HG03280 (cell line): ENCODE data around the gene TMEM167A.
"Not testable (repeated sequence)": the region's sequence is repeated elsewhere in the genome, so short reads cannot be mapped to it uniquely, and the experiment has no call there.

Experiments
- ATAC-seq: cut with Tn5 transposase; IDR thresholded peaks from one replicate; pipeline ENCODE4 v1.9.1; 2021; ENCODE audit warnings: mild to moderate bottlenecking, moderate library complexity; ENCODE audit not compliant: unreplicated experiment

The TMEM167A gene

DNA sequence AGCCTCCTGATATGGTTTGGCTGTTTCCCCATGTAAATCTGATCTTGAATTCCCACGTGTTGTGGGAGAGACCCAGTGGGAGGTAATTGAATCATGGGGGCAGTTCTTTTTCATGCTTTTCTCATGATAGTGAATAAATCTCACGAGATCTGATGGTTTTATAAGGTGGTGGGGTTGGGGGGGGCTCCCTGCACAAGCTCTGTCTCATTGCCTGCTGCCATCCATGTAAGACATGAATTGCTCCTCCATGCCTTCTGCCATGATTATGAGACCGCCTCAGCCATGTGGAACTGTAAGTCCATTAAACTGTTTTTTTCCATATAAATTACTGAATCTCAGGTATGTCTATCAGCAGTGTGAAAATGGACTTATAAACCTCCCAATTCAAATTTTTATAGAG, 13.0 kb upstream of the TMEM167A start:
- ATAC-seq = no peak

DNA sequence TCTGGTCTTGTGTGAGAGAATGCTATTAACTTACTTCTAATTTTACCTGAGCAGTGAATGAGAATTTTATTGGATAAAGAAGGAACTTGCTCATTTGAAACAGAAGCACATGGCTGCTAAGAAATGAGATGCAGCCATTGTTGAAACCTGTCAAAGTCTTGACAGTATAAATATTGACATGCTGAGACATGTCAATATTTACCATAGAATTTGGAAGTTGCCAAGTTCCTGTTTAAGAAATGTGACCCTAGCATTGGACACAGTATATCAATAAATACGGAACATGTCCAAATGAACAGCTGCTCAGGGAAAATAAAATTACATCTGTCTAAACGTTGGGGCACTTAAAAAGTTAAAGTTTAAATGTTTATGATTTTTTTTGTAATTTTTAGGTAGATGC, 7.9 kb upstream of the TMEM167A start:
- no peak for ATAC-seq

DNA sequence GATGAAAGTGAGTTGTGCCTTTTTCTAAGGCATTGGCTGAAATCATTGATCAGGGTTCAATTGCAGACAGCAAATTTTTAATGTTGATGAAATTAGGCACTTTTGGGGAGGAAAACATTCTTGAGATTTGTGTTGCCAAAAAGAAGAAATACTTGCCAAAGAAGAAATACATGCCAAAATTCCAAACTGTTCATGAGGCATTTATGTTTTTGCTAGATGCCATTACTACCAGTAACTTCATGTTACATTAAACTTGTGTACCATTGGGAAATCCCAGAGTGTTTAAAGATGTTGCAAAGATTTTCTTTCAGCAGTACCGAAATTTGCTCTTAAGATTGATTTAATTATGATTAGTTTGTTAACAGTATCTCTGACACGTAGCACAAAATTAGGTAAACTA, 7.1 kb upstream of the TMEM167A start:
- no peak for ATAC-seq

- ATAC-seq = no peak
These were observed 5.6 kb upstream of the TMEM167A start for GRCh38 chr5:83082750-83083149.

DNA sequence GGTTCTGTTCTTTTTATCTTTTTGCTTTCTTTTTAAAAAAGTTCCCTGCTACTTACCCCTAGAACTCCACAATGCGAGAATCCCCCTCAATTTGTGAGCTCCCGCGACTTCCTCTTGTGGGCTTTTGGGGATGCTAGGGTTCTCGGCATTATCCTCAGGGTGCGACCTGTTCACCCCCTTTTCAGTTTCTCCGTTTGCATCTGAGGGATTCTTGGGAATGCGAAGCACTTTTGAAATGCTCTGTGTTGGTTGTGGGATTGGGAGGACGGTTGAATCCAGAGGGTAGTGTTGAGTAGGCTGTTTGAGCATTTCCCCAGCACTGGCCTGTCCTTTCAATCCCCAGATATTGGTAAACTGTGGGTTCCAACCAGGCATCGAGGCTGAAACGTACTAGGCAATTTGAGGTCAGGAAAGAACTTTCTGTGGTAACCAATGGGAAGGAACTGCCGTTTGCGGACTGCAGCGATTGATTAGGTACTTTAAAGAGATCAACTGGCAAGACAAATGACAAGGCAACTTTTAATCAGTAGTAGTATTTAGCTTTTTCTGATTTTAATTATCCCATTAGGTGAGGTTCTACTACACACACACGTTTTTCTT, 568 bp upstream of the TMEM167A start:
- ATAC-seq = peak; percentile 1

GRCh38 chr5:83072966-83073365, 4.2 kb downstream of the TMEM167A start:
- no peak for ATAC-seq

- no peak for ATAC-seq
These were observed 5.7 kb downstream of the TMEM167A start for GRCh38 chr5:83071286-83072051.

DNA sequence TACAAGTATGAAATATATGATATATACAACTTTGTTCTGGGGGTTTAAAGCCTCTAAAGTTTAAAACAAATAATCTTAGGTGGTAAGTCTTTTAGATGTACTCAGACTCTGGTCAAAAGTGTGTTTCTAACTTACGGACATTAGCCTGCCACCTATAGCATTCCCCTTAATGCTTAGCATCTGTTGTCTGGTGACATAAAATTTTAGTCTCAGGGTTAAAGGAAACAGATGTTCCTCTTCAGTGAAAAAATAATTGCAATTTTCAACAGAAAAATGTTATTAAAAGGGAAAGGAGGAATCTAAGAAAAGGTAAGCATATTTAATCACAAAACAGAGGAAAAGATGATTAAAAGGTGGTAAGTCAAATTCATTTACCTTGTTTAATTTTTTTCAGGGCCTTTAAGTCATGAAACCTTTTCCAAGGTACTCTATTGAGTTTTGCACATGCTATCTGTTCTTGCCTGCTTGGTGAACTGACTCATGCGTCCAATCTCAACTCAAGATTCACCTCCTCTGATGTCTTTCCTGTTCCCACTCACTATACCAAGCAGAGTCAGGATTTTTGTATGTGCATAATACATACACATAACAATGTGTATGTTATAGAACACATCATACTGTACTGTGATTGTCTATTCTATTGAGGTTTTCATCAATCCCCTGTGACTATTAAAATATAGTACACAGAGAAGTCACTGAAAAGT, 7.9 kb downstream of the TMEM167A start:
- no peak for ATAC-seq

- not testable (repeated sequence) for ATAC-seq
These were observed 9.8 kb downstream of the TMEM167A start for GRCh38 chr5:83067377-83067776.

DNA sequence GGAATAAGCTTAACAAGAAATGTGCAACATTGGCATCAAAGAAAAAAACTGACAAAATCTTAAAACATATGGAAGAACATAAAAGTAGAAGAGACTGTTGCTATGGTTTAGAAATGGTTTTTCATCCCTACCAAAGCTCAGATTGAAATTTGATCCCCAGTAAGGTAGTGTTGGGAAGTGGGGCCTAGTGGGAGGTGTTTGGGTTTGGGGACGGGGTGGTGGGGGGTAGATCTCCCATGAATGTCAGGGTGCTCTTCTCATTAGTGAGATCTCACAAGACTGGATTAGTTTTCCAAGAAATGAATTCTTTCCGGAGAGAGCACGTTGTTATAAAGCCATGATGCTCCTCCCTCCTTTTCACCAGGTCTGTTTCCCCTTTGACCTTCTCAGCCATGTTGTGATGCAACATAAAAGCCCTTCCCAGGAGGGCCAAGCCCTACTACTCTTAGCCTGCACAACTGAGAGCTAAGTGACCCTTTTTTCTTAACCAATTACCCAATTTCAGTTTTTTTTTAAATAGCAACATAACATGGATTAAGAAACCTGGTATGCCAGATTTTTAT, 10.6 kb downstream of the TMEM167A start:
- ATAC-seq = no peak

DNA sequence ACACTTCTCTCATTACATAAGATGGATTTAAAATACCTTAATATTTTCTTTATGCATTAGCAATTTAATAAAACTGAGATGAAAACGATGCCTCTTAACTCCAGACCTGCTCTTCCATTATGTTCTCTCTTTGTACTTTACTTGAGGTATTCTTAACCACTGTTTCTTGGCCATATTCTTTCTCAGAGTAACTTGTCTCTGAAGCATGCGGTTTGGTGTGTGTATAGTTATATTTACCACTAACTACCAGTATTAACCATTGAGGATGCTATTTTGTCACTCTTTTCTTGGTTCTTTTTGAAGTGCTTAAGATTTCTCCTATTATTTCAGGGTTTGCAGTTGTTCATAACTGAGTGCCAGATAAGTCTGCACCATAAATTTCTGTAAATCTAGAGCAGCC, 17.9 kb downstream of the TMEM167A start:
- no peak for ATAC-seq

DNA sequence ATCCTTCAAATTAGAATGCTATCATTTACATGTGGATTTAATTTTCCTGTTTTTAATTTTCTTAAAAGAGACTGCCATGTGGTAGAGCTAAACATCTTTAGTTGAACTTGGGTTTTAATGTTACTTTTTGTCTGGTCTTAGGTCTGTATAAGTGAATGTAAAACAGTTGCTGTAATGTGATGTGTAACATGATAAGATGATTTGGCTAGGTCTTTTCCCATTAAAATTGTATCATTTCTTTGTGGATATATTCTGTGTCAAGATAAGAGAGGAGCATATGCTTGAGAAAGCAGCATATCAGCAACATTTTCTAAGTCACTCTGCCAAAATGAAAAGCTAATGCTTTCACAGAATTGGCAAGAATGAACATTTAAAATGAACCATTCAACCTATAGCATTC, 18.5 kb downstream of the TMEM167A start:
- no peak for ATAC-seq

DNA sequence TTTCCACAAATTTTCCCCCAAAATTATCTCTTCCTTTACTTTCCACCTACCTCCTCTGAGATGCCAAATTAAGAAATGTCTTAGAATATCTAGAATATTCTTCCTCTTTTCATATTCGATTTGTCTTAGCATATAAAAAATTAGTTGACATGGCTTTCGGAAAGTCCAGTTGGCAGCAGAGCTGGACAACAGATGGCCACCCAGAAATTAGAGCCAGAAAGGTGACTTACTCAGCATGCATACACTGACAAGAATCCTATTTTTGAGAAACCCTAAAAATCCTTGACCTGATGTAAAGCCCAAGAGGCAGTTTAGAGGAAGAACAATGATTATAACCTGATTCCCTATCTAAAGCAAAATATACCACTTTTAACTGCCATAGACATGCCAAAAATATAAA, 22.0 kb downstream of the TMEM167A start:
- no peak for ATAC-seq

- ATAC-seq = no peak
These were observed 26.4 kb downstream of the TMEM167A start for GRCh38 chr5:83050723-83051340.

DNA sequence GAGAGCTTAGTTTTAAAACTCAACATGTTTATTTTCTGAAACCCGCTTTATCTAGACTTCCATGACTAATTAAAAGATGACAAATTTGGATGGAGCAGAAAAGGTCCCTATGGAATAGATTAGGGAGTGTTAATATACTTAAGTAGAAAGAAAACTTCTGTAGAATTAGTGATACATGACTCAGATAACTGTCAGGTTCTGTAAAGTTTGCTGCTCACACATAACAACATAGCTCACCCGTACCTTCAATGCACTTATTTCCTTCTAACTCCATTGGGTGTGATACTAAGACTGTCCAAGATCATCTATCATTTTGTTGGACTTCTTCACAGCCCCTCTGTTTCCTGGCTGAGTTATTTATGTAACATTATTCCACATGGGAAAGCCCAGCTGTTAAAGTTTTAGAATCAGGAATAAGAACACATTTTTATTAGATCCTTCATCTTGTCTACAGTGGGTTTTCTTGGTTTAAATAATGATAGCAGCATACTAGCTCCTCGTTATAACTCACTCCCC, 27.8 kb downstream of the TMEM167A start:
- no peak for ATAC-seq

GRCh38 chr5:83048811-83049210, 28.4 kb downstream of the TMEM167A start:
- no peak for ATAC-seq

GRCh38 chr5:83048277-83048676, 28.9 kb downstream of the TMEM167A start:
- no peak for ATAC-seq

DNA sequence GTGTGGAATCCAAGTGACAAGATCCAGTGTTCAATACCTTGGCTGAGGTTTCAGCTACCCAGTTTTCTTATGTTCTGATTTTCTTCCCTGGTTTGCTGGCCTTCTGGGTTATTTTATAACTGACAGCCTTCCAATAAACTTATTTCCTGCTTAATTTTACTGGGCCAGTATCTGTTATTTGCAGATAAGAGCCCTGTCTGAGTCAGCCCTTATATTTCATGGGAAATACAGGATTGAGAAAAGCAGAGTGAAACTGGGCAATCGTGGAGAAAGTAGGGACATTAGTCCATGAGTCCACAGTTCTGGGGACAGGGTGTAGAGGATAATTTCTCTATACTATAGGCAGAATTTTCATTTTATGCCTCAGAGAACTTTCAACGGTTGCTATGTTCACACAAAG, 32.3 kb downstream of the TMEM167A start:
- ATAC-seq = no peak

DNA sequence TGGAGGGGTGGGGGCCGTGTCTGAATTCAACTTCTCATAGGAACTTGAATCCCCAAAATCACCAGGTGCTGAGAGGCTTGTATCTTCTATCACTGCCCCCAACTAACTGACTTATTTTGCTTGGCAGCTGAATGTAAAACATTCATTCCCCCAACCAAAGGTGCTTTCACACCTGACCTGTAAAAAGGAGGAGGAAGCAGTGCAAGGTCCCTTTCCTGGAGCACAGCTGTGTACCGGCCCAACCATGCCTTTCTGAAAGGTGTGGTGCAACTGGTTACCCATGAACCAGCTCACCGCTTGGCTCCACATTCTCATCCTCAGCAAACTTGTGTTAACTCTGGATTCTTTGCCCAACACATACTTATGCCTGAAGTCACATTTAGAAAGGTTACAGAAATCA, 34.7 kb downstream of the TMEM167A start:
- ATAC-seq = no peak

DNA sequence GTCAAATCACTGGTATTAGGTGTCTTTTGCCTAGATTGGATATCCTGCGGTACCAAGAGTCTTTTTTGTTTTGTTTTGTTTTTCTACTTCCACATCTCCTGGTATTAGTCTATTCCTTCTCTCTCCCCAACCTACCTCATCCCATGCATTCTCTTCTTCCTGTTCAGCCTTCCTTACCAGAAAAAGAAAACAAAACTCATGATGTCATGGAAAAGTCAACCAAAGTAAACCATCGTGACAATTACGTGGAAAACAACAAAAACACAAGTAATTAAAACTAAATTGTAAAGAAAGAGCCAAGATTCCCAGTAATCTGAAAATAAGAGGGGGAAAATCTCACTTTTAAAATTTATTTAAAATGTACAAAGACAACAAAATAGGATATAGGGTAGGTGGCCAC, 38.3 kb downstream of the TMEM167A start:
- ATAC-seq = no peak

DNA sequence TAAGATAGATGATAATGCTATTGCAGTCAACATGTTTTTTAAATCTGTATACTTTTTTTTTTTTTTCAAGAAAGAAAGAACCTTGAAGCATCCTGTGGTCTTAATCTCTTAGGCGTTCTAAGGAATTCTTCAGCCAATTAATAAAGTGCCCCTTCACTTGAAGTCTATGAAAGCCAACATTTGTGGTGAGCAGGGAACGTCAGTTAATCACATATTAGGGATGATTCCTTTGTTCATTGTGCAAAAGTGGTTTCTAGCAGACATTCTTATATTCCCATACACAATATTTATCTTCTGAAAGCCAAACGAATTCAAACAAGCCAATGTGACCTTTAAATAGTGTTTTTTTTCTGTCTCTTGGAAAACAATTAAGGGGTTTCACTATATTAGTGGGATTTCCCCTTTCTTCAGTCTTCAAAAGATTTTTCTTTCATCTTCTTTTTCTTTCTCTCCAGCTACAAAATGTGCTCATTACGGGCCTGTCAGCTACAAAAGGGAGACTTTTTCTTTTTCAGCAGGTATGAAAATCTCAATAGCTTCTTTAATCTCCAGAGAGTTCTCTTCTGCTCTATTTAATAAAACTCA, 40.1 kb downstream of the TMEM167A start:
- ATAC-seq = no peak
